Measurements from ENCODE around the gene XK.
"Not testable (repeated sequence)": the region's sequence is repeated elsewhere in the genome, so short reads cannot be mapped to it uniquely, and the experiment has no call there.

XK gene

GRCh38 chrX:37685381-37686359 lies at the start of gene XK:
Gene XK, plus strand, starts transcription at chrX:37685791. Its CDS starts 171 bp downstream, at chrX:37685962.
- peak; percentile 32 for DNase-seq

GRCh38 chrX:37638047-37638446 lies 47.5 kb upstream of the XK start:
- no peak for DNase-seq

GRCh38 chrX:37640142-37640541 lies 45.4 kb upstream of the XK start:
- no peak for DNase-seq

- DNase-seq, result no peak
Measured at GRCh38 chrX:37641859-37642258, 43.7 kb upstream of the XK start.

GRCh38 chrX:37644381-37645305 lies 40.9 kb upstream of the XK start:
- DNase-seq, result no peak

- DNase-seq, result no peak
Measured at GRCh38 chrX:37646254-37646653, 39.3 kb upstream of the XK start.

- DNase-seq, result not testable (repeated sequence)
Measured at GRCh38 chrX:37650879-37651278, 34.7 kb upstream of the XK start.

- no peak for DNase-seq
Measured at GRCh38 chrX:37651921-37652452, 33.6 kb upstream of the XK start.

GRCh38 chrX:37652589-37653231 lies 32.9 kb upstream of the XK start:
- DNase-seq, result no peak

- no peak for DNase-seq
Measured at GRCh38 chrX:37653397-37654085, 32.0 kb upstream of the XK start.

GRCh38 chrX:37658343-37659030 lies 27.1 kb upstream of the XK start:
- no peak for DNase-seq

GRCh38 chrX:37659047-37659446 lies 26.5 kb upstream of the XK start:
- no peak for DNase-seq

- no peak for DNase-seq
Measured at GRCh38 chrX:37662181-37662580, 23.4 kb upstream of the XK start.

- DNase-seq, result no peak
Measured at GRCh38 chrX:37666516-37666915, 19.1 kb upstream of the XK start.

GRCh38 chrX:37667141-37667540 lies 18.4 kb upstream of the XK start:
- no peak for DNase-seq

- no peak for DNase-seq
Measured at GRCh38 chrX:37672563-37672962, 13.0 kb upstream of the XK start.

- DNase-seq, result no peak
Measured at GRCh38 chrX:37676811-37677210, 8.8 kb upstream of the XK start.

GRCh38 chrX:37677243-37677642 lies 8.3 kb upstream of the XK start:
- no peak for DNase-seq

- DNase-seq, result no peak
Measured at GRCh38 chrX:37677765-37678164, 7.8 kb upstream of the XK start.

GRCh38 chrX:37678574-37678973 lies 7.0 kb upstream of the XK start:
- DNase-seq, result no peak

- DNase-seq, result no peak
Measured at GRCh38 chrX:37679230-37679629, 6.4 kb upstream of the XK start.

GRCh38 chrX:37679888-37680287 lies 5.7 kb upstream of the XK start:
- DNase-seq, result no peak
